GM19351 (cell line): ENCODE measurements around the gene CCL5.
"Not testable (repeated sequence)": the region's sequence is repeated elsewhere in the genome, so short reads cannot be mapped to it uniquely, and the experiment has no call there.

Experiments
- ATAC-seq: cut with Tn5 transposase; IDR thresholded peaks from one replicate; pipeline ENCODE4 v1.9.1; 2021; ENCODE audit warnings: mild to moderate bottlenecking, moderate library complexity; ENCODE audit not compliant: unreplicated experiment

Gene CCL5

GRCh38 chr17:35900280-35900679 lies 20.1 kb upstream of the CCL5 start:
- no peak for ATAC-seq

DNA sequence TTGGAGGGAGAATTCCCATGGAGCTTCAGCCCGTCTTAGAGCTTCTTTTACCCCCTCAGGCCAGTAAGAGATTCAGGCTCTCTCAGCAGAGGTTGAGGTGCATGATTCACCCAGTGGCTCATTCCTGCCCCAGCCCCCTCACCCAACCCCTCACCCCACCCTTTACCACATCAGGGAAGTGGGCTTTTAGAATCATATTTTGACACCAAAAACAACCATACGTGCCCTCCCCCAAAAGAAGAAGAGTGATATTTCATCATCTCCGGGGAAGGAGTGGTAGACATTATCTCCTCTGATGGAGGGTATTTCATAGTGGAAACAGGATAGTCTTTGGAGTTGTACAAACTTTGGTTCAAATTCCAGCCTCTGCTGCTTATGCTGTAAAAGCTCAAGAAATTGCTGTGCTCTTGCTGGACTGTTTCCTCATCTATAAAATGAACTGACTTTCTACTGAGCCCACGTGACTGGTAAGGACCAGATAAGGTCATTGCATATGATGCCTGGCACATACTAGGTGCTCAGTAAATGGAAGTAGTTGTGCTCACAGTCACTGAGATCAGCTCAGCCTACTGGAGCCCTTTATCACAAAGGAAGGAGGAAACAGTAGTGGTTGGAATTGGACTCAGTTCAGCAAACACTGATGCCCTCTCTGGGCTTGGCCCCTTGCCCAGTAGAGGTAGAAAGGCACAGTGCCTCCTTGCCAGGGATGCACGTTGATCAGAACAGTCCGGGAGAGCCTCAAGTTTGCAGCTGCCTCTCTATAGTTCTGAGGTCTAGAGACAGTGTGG lies 18.3 kb upstream of the CCL5 start:
- no peak for ATAC-seq

DNA sequence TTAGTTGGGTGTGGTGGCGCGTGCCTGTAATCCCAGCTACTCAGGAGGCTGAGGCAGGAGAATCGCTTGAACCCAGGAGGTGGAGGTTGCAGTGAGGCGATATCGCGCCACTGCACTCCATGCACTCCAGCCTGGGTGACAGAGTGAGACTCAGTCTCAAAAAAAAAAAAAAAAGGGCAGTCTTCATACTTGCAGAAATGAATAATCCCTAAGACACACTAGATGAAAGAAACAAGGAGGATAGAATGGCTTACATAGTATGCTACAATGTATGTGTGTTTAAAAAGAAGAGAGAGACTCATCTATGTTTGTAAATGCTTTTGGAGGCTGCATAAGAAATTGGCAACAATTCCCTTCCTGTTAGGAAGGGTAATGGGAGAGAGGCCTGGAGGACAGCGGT lies 17.6 kb upstream of the CCL5 start:
- not testable (repeated sequence) for ATAC-seq

DNA sequence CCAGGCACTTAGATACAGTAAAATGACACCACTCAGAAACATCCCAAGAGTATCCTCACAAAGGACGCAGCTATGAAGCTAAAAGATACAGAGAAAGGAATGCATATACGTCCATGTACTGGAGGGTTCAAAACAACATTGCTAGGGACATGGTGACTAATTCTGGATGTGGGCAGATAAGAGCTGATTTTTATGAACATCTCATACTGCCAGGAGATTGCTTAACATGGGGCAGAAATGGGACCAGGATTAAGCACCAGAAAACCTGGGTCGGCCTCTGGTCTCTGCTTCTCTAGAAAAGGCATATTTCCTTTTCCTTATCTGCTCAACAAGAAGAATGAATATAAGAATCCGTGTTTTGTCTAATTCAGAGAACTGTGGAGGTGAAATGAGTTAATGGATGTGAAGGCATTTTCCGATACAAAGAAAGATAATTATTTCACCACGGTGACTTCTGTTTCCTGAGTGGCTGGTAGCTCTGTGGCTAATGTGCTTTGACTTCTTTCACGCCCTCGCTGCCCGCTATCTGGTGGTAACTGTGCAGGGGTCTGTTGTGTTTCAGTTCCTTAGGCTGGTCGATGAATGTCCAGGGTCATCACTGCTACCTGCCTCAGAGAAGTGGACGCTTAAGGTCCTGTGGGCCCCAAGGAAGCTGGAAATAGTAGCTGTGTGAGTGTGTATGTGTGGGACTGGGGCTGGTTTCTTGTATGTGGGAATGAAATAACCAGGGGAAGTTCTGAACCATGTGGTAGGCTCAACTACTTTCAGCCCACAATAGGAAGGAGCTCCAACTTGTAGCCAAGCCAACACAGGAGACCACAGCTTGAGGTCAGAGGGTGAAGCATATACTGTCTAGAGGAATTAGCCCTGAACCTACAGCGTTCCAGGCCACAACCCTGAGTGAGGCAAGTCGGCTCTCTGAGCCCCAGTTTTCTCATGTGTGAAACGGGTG lies 15.8 kb upstream of the CCL5 start:
- ATAC-seq = no peak

DNA sequence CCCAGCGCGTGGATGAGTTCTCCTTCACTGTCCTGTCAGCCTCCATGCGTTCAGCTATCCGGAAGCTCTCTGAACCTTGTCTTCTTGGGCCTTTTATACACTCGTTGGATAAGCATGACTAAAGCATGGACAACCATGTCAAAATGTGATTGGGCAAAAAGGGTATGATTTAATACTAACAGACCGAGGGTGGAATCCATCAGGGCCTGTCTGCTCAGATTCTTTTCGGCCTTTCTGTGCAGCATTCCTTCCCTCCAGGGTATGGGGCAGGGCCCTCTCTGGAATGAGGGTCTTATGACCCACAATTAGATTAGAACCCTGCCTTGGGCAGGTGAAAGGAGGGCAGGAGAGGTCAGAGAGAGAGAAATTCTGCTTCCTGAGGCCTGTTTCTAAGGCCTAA lies 14.0 kb upstream of the CCL5 start:
- ATAC-seq = no peak

DNA sequence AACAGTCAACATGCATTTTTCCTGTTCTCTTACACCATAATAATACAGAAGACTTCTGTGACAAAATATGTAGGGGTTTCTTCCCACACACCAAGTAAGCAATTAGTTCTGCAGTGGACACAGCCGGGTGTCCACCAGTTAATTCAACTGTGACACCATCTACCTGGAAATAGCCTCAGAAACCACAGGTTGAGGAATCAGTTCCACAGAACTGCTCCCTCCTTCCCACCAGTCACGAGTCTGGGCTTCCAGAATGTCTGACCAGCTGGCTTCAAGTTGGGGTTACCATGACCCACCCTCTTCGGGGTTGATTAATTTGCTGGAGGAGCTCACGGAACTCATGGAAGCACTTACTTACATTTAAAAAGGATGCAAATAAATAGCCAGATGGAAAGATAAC lies 13.6 kb upstream of the CCL5 start:
- no peak for ATAC-seq

DNA sequence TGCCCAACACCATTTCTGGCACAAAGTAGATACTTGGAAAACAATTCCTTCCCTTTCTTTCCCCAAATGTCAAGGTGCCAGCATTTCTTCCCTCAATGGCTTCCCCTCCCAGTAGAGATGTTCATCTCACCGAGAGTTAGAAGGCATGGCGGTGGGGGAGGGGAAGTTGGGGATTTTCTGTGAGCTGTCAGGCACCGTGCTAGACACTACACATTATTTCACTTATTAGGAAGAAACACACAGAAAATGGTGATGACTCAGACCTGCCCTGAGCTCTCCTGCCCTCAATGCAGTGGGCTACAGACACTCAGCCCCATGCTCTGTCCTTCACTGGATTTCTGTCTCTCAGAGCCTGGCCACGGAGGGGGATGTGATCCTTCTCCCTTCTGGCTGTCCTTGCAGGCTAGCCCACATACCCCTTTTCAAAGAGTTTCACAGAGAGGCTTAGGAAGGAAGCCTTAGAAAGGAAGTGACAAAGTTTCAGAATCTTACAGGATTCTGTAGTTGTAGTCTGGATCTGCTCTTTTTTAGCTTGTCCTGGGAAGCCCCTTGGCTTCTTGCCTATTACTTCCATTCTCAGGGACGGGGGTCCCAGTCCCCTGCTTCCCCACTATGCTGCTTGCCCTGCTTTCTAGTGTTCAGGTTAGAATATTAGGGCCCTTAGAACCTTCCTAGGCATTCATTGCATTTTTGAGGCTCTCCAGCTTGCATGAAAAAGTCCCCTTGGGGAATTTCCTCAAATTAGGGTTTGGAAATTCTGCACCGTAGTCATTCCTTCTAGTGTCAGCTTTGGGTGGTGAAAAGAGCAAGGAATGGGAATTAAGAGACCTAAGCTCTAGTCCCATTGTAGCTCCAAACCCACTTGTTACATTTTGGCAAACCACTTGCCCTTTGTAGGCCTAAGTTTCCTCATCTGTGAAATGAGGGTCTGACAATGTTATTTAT lies 12.2 kb upstream of the CCL5 start:
- ATAC-seq = no peak

- no peak for ATAC-seq
Measured at GRCh38 chr17:35891269-35891668, 11.1 kb upstream of the CCL5 start.

- no peak for ATAC-seq
Measured at GRCh38 chr17:35890774-35891155, 10.6 kb upstream of the CCL5 start.

GRCh38 chr17:35889818-35890773 lies 9.9 kb upstream of the CCL5 start:
- ATAC-seq = no peak

DNA sequence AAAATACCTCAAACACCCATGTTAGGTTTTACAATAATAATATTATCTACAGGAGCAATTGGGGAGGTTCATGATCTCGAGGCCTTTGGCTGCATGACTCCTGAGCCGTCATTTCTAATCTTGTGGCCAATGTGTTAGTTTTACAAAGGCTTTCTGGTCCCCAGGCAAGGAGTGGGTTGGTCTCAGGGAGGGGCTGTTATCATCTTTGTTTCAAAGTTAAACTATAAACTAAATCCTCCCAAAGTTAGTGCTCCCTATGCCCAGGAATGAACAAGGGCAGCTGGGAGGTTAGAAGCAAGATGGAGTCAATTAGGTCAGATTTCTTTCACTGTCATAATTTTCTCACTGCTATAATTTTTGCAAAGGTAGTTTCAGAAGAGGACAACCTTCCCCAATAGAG lies 9.1 kb upstream of the CCL5 start:
- no peak for ATAC-seq

GRCh38 chr17:35878361-35878760 lies 1.8 kb downstream of the CCL5 start:
- no peak for ATAC-seq

DNA sequence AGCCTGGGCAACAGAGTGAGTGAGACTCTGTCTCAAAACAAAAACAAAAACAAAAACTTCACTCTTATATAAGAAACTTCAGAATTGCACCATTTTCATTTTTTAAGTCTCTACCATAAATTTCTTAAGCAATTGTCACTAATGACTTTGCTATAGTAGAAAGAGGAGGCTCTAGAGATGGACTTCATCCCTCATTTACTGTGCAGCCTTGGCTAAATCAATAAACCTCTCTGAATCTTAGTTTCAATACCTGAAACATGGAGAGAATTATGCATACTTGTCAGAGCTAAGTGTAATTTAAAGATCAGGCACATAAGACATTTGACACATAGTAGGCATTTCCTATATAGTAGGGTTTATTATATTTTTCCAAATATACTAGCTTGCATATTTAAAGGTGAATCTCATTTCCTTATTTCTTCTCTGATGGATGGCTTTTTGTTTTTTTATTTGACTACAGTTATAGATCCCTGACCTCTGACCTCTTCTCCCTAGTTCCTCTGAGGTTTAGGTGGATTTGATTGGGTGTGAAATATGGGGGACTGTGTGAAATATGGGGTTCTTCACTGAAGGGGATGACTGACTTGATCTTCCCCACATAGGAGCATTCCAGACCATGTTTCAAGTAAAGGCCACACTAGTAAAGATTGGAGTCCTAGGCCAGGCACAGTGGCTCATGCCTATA lies 2.7 kb downstream of the CCL5 start:
- no peak for ATAC-seq

GRCh38 chr17:35876534-35876933 lies 3.6 kb downstream of the CCL5 start:
- no peak for ATAC-seq

- ATAC-seq = no peak
Measured at GRCh38 chr17:35875800-35876139, 4.4 kb downstream of the CCL5 start.

DNA sequence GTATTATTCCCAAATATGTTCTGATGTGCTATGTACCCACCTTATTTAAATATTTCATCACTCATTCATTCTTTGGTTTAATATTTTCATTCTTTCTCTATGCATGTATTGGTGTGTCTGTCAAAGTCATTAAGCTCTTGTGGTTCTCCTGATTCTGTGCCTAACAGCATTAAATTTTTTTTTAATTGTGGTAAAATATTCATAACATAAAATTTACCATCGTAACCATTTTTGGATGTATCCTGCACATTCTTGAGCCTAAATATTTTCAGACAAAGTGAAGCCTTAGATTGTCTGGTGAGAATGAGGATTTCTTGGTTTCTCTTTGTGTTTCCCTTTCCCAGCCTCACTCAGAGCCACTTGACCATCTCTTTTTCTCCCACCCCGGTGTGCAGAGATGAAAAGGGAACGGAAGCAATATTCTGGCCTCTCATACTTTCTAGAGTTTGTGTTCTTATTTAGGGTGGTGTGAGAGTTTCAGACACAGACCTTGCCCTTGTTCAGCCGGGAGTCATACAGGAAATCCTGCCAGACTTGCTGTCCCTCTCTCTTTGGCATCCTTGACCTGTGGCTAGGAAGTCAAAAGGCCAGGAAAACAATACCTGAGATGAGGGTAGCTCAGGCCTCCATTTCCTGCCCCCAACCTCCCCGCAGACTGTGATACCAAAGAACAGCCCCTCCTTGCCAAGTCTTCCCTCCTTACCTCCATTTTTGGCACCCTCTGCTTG lies 4.9 kb downstream of the CCL5 start:
- no peak for ATAC-seq

DNA sequence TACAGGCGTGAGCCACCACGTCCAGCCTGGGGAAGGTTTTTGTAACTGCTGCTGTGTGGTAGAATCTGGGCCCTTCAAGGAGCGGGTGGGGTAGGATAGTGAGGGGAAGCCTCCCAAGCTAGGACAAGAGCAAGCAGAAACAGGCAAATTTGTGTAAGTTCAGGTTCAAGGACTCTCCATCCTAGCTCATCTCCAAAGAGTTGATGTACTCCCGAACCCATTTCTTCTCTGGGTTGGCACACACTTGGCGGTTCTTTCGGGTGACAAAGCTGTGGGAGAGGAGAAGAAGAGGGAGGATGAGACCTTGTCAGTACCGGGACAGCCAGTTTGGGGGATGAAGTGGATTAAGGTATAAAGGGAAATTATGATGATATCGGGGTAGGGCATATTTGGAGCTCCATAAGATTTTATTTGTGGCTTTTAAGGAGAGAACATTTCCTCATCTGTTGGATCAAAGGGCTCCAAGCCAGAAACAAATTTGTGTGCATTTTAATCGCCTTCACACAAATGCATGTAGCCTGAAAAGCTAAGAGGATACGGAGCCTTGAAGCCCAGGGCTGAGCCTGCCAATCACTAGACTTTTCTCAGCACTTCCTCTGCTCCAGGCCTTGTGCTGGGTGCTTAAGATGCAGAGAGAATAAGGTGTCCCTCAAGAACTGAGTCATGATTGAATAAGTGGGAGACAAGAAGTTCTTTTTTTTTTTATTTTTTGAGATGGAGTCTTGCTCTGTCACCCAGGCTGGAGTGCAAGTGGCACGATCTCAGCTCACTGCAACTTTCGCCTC lies 7.8 kb downstream of the CCL5 start:
- ATAC-seq = no peak
